Mucosa of rectum (tissue), 2 donors: ENCODE measurements around the gene RYR3.

Experiments used
- H3K27ac ChIP-seq, 2 donors: one replicate each; pipeline ENCODE4 v1.7.0; 2013; ENCODE audit warnings: inconsistent platforms in 2 of 2, low read depth in 2 of 2, low read length in 2 of 2
- H3K27me3 ChIP-seq, 2 donors: one replicate each; pipeline ENCODE4 v1.7.0; 2013; ENCODE audit warnings: low read length in 2 of 2; ENCODE audit not compliant: control insufficient read depth in 2 of 2, insufficient read depth in 2 of 2
- H3K36me3 ChIP-seq, 2 donors: one replicate each; pipeline ENCODE4 v1.7.0; 2013; ENCODE audit warnings: low read length in 2 of 2; ENCODE audit not compliant: control insufficient read depth in 2 of 2, insufficient read depth in 2 of 2
- H3K4me1 ChIP-seq, 2 donors: one replicate each; pipeline ENCODE4 v1.7.0; 2013; ENCODE audit warnings: low read length in 2 of 2, mild to moderate bottlenecking in 1 of 2; ENCODE audit not compliant: control insufficient read depth in 2 of 2, insufficient read depth in 2 of 2
- H3K4me3 ChIP-seq, 2 donors: one replicate each; pipeline ENCODE4 v1.7.0; 2013; ENCODE audit warnings: low read length in 2 of 2
- H3K9ac ChIP-seq, 2 donors: one replicate each; pipeline ENCODE4 v1.7.0; 2013; ENCODE audit warnings: low read length in 2 of 2, low read depth in 1 of 2, mild to moderate bottlenecking in 1 of 2
- H3K9me3 ChIP-seq, 2 donors: one replicate each; pipeline ENCODE4 v1.7.0; 2013; ENCODE audit warnings: low read length in 2 of 2; ENCODE audit not compliant: control insufficient read depth in 2 of 2
- donor health status: healthy.
- donor health status: Normal muscosa, but diverticular disease.

Gene RYR3

DNA sequence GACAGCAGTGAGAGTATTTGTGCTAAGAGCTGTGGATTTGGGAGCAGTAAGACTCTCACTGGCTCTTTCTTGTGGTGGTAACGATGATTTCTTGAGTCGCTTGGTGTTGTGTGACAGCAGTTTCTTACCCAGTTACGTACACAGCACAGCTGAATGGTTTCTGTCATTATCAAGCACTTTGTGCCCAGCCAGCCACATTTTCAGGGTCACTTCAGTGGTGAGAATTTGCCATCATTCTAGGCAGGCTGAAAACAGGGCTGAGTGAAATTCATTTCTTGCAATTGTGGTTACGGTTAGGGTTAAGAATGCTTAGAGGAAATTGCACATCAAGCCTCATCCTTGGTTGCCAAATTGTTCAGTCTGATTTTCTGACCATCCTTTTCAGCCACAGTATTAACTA lies 130.1 kb downstream of the RYR3 start:
- no peaks in the 10 kb centered on the region for H3K4me1 ChIP-seq
- no peaks in the 10 kb centered on the region for H3K27me3 ChIP-seq
- no peaks in the 10 kb centered on the region for H3K9me3 ChIP-seq
- no peak overlapping the region for H3K4me3 ChIP-seq
- no peak overlapping the region for H3K27ac ChIP-seq
- H3K9ac ChIP-seq = no peak overlapping the region
- no peaks in the 10 kb centered on the region for H3K36me3 ChIP-seq

DNA sequence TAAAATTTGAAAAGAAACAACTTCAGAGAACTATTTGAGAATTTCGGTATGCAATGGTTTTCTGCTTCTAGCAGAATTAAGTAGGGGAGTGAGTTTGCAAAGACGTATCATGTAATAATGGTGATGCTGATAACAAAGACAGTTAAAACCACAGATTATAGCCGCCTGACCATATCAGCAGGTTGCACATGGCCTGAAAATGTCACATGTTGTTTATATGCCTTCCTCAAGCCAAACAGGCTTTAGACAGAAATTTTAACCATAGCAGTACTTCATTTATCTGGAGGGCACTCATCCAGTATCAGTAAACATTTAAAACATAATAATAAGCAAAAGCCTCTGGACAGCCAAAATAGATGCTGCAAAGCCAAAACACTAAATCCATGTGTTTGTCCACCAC lies 131.7 kb downstream of the RYR3 start:
- Histone ChIP-seq H3K4me1 (no peaks in the 10 kb centered on the region), H3K27ac (no peak overlapping the region), H3K9ac (no peak overlapping the region), H3K36me3 (no peaks in the 10 kb centered on the region), H3K27me3 (no peaks in the 10 kb centered on the region), H3K4me3 (no peak overlapping the region), H3K9me3 (no peaks in the 10 kb centered on the region)

DNA sequence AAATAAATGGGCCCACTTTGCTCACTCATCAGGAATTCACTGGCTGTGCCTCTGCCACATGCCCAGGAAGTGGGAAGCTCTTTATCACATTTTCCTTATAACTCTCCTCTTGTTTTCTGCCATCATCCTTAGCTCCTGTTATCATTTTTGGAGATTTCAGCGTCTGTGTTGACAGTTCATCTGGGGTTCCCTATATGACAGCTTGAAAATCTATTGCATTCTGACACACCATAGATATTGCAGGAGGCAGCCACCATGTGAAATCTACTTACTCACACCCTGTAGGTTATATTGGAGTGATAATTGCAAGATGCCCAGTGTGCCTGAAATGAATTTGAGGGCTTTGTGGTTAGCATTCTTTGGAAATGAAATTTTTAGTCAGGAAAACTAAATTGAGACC lies 132.9 kb downstream of the RYR3 start:
- Histone ChIP-seq H3K4me3 (no peak overlapping the region), H3K4me1 (no peaks in the 10 kb centered on the region), H3K9me3 (no peaks in the 10 kb centered on the region), H3K9ac (no peak overlapping the region), H3K27me3 (no peaks in the 10 kb centered on the region), H3K27ac (no peak overlapping the region), H3K36me3 (no peaks in the 10 kb centered on the region)

DNA sequence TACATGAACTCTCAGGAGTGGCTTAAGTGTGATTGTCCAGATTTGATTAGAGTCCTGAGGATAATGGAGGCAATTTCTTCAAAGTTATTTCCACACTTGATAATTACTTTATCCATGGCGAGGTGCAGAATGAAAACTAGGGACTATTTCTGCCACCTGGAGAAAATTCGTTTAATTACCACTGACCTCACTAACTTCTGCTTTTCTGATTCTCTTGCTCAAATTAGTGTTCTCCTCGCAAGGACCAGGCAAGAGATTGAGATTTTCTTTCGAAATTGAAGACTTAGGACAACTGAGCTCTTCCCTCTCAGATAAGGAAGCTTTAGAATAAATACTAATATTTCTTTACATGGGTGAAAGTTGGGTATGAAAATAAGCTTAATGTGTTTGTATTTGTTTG lies 135.2 kb downstream of the RYR3 start:
- Histone ChIP-seq H3K27ac (no peak overlapping the region), H3K4me1 (no peaks in the 10 kb centered on the region), H3K9ac (no peak overlapping the region), H3K4me3 (no peak overlapping the region), H3K9me3 (no peaks in the 10 kb centered on the region), H3K27me3 (no peaks in the 10 kb centered on the region), H3K36me3 (no peaks in the 10 kb centered on the region)

DNA sequence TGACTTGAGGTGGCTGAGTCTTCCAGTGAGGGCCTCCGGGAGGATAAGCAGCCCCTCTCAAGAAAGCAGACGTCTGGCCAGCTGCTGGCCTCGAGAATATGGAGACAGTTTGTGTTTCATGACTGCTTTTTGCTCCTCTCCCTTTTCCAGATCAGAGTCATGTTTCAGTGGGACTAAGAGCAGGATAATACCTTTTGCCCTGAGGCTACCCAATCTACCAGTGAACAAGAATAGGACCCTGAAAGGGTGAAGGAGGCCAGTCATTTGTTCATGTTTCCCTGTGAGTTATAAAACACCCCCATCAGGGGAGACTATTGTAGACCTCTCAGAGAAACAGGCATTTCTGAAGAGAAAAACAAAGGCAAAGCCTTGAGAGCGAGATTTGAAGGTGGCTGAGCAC lies 137.4 kb downstream of the RYR3 start:
- no peaks in the 10 kb centered on the region for H3K27me3 ChIP-seq
- no peak overlapping the region for H3K4me3 ChIP-seq
- H3K9me3 ChIP-seq = no peaks in the 10 kb centered on the region
- no peaks in the 10 kb centered on the region for H3K4me1 ChIP-seq
- H3K36me3 ChIP-seq = no peaks in the 10 kb centered on the region
- no peak overlapping the region for H3K9ac ChIP-seq
- H3K27ac ChIP-seq = no peak overlapping the region

DNA sequence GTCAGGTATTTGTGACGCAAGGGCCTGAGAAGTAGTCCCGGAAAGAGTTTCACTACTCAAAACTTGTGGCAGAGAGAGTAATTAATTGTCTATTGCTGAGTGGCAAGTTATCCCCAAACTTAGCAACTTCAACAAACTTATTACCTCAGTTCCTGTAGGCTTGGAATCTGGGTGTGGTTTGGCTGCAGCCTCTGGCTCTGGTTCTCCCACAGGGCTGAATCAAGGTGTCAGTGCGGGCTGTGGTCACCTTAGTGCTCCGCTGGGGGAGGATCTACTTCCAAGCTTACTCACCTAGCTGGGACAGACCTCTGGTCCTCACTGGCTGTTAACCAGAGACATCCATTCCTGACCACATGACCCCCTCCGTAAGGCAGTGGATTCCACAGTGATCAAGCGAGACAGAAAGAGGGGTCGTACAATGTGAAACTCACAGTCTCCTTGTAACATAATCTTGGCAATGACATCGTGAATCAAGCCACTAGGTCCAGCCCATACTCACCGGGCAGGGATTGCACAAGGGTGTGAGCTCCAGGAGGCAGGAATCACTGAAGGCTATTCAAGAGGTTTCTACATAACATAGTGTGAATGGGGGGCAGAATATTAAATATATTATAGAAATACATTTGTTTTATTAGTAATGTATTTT lies 138.3 kb downstream of the RYR3 start:
- Histone ChIP-seq H3K4me3 (no peak overlapping the region), H3K4me1 (no peaks in the 10 kb centered on the region), H3K27me3 (no peaks in the 10 kb centered on the region), H3K27ac (no peak overlapping the region), H3K9me3 (no peaks in the 10 kb centered on the region), H3K36me3 (no peaks in the 10 kb centered on the region), H3K9ac (no peak overlapping the region)

DNA sequence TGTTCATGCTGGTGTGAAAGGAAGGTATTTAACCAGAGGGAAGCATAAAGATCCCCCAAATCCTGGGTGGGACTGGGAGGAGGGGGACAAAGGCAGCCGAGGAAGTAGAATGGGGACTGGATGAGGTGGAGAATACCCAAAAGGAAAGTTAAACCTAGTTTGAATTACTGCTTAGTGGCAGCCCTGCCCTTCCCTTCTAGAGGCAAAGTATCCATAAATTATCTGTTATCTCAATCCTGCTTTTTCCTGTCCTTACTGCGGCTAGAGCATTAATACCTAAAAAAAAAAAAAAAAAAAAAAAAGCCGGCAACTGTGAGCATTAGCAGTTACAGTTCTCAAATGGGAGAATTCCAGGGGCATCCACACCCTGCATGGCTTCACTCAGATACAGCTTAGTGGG lies 139.0 kb downstream of the RYR3 start:
- H3K4me3 ChIP-seq = no peak overlapping the region
- H3K9me3 ChIP-seq = no peaks in the 10 kb centered on the region
- H3K27me3 ChIP-seq = no peaks in the 10 kb centered on the region
- no peaks in the 10 kb centered on the region for H3K4me1 ChIP-seq
- H3K36me3 ChIP-seq = no peaks in the 10 kb centered on the region
- H3K9ac ChIP-seq = no peak overlapping the region
- no peak overlapping the region for H3K27ac ChIP-seq

DNA sequence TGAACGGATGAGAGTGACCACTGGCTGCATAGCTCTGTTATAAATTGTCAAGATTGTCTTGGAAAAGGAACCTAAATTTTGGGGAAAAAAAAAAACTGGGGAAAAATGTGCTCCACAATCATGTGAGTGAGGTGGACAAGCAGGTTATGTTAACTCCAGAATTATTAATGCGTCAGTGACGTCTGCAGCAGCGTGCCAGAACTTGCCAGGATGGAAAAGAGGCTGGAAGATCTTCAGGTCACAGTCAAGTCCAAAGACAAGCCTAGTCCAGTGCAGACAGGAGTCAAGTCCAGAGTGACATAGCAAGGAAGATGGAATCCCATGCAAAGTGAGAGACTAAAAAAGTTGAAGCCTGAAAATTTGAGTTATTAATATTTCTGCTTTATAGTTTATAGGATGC lies 140.6 kb downstream of the RYR3 start:
- Histone ChIP-seq H3K36me3 (no peaks in the 10 kb centered on the region), H3K9ac (no peak overlapping the region), H3K4me3 (no peak overlapping the region), H3K27me3 (no peaks in the 10 kb centered on the region), H3K9me3 (no peaks in the 10 kb centered on the region), H3K4me1 (no peaks in the 10 kb centered on the region), H3K27ac (no peak overlapping the region)

DNA sequence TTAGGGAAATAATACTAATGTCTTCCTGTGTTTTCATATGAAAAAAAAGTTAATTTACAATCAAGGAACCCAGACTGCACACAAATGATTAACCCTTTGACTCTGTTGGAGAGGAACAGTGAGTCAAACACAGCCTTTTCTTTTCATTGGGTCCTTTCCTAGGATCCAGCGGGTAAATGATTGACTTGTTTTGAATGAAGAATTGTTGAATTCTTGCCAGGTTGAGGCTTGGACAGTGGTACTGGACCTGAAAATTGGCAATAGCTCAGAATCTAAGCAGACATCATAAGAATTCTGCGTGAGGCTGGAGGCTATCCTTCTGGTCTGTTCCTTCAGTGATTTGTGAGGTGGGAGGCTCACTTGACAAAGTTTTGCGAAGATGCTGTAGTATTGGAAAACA lies 143.0 kb downstream of the RYR3 start:
- Histone ChIP-seq H3K9ac (no peak overlapping the region), H3K4me3 (no peak overlapping the region), H3K27me3 (no peaks in the 10 kb centered on the region), H3K4me1 (no peaks in the 10 kb centered on the region), H3K36me3 (no peaks in the 10 kb centered on the region), H3K27ac (no peak overlapping the region), H3K9me3 (no peaks in the 10 kb centered on the region)

DNA sequence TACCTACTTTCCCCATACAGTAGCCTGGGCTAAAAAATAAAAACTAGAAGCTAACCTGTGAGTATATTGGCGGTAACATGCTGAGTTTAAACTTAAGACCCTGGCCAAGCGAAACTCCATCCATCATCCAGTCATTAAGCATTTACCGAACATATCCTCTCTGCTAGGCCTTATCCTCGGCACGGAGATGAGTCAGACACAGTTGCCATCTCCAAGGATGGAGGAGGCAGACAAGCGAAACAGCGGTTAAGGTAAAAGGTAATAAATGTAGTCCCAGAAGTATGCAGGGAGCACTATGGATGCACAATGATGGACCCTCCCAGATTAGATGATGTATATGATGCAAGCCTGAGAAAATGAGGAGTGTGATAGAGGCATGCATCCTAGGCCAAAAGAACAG lies 143.6 kb downstream of the RYR3 start:
- Histone ChIP-seq H3K9me3 (no peaks in the 10 kb centered on the region), H3K27ac (no peak overlapping the region), H3K36me3 (no peaks in the 10 kb centered on the region), H3K27me3 (no peaks in the 10 kb centered on the region), H3K4me1 (no peaks in the 10 kb centered on the region), H3K4me3 (no peak overlapping the region), H3K9ac (no peak overlapping the region)

DNA sequence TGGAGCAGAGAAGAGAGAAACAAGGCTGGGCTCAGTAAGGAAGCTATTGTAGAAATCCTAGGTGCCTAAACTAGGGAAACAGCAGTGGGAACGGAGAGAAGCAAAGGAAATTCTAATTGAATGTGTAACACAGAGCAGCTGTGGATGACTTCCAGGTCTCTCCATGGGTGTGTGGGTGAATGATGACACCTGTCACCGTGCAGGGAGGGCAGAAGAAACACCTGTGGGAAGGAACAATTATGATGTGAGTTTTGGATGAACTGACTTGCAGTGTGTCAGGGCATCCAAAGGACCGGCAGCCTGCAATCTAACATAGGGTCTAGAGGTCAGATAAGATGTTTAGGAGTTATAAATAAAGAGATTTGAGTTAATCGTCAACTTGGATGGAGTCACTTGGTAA lies 144.2 kb downstream of the RYR3 start:
- H3K27me3 ChIP-seq = no peaks in the 10 kb centered on the region
- H3K27ac ChIP-seq = no peak overlapping the region

More for the DNA sequence above, 144.2 kb downstream of the RYR3 start:
- no peaks in the 10 kb centered on the region for H3K4me1 ChIP-seq
- no peaks in the 10 kb centered on the region for H3K9me3 ChIP-seq
- no peak overlapping the region for H3K4me3 ChIP-seq
- H3K36me3 ChIP-seq = no peaks in the 10 kb centered on the region
- H3K9ac ChIP-seq = no peak overlapping the region
